Type B pancreatic cell (in vitro differentiated cells): ENCODE results near the gene FAM83F. TPM values are rescaled to one million over a fixed set of nuclear protein-coding genes. Genes with fewer than 3 reads are reported as not detected.
"Not testable (repeated sequence)": the region's sequence is repeated elsewhere in the genome, so short reads cannot be mapped to it uniquely, and the experiment has no call there.

Experiments
- DNase-seq: peaks from one replicate; pipeline ENCODE4 v3.0.0; 2021; ENCODE audit warnings: mixed read lengths; ENCODE audit not compliant: unreplicated experiment; ENCODE audit errors: extremely low spot score
- H3K27ac Mint-ChIP-seq: 2 replicates; pipeline ENCODE4 v1.8.0; 2021; ENCODE audit warnings: mild to moderate bottlenecking, mixed read lengths
- H3K27me3 Mint-ChIP-seq: 2 replicates; pipeline ENCODE4 v1.8.0; 2021; ENCODE audit warnings: mixed read lengths
- H3K36me3 Mint-ChIP-seq: 2 replicates; pipeline ENCODE4 v1.8.0; 2021; ENCODE audit warnings: mixed read lengths
- H3K4me1 Mint-ChIP-seq: one replicate; pipeline ENCODE4 v1.8.0; 2021; ENCODE audit warnings: mixed read lengths; ENCODE audit not compliant: unreplicated experiment
- H3K4me3 Mint-ChIP-seq: 2 replicates; pipeline ENCODE4 v1.8.0; 2021; ENCODE audit warnings: mild to moderate bottlenecking, mixed read lengths
- H3K9me3 Mint-ChIP-seq: 2 replicates; pipeline ENCODE4 v1.8.0; 2021; ENCODE audit warnings: mixed read lengths
- CTCF ChIP-seq: fragments of 200-600 bp; sonication (generic); conservative IDR thresholded peaks from 2 replicates; pipeline ENCODE4 v1.5.0; 2021; ENCODE audit warnings: antibody characterized with exemption, mild to moderate bottlenecking
- total RNA-seq: library from RNA; stranded (reverse); gene quantifications from 2 replicates; pipeline ENCODE4 v1.2.1, GENCODE V29; 2021; ENCODE audit warnings: low replicate concordance

FAM83F gene
- total RNA-seq, 1 donor from 2014 or later = 12.4 TPM

GRCh38 chr22:39949964-39950737, 44.6 kb upstream of the FAM83F start:
- Mint-ChIP-seq H3K27ac (no peak overlapping the region), H3K4me3 (peak overlapping the region; percentile 28), H3K36me3 (no peaks in the 10 kb centered on the region), H3K4me1 (peaks cover 48% of the 10 kb centered on the region), H3K9me3 (no peaks in the 10 kb centered on the region), H3K27me3 (peaks cover 14% of the 10 kb centered on the region)
- no peak for TF ChIP-seq CTCF
- DNase-seq = no peak

- not testable (repeated sequence) for H3K36me3 Mint-ChIP-seq, H3K9me3 Mint-ChIP-seq
- peaks cover 14% of the 10 kb centered on the region for H3K27me3 Mint-ChIP-seq
Observed at GRCh38 chr22:39951603-39952293, 43.0 kb upstream of the FAM83F start.

GRCh38 chr22:39952347-39952746, 42.4 kb upstream of the FAM83F start:
- Mint-ChIP-seq H3K27me3 (peaks cover 14% of the 10 kb centered on the region), H3K9me3 (no peaks in the 10 kb centered on the region), H3K4me3 (no peak overlapping the region), H3K4me1 (peaks cover 37% of the 10 kb centered on the region), H3K36me3 (no peaks in the 10 kb centered on the region), H3K27ac (no peak overlapping the region)
- no peak for TF ChIP-seq CTCF
- DNase-seq = no peak

More at GRCh38 chr22:39951603-39952293, 43.0 kb upstream of the FAM83F start:
- H3K4me3 Mint-ChIP-seq, DNase-seq, H3K27ac Mint-ChIP-seq: not testable (repeated sequence)
- peaks cover 37% of the 10 kb centered on the region for H3K4me1 Mint-ChIP-seq

- no peak for TF ChIP-seq CTCF
- Mint-ChIP-seq H3K4me3 (no peak overlapping the region), H3K9me3 (no peaks in the 10 kb centered on the region), H3K36me3 (no peaks in the 10 kb centered on the region), H3K4me1 (peaks cover 40% of the 10 kb centered on the region), H3K27ac (no peak overlapping the region), H3K27me3 (peaks cover 14% of the 10 kb centered on the region)
- DNase-seq = no peak
Observed at GRCh38 chr22:39953101-39953500, 41.7 kb upstream of the FAM83F start.

GRCh38 chr22:39954584-39955055, 40.1 kb upstream of the FAM83F start:
- peaks cover 37% of the 10 kb centered on the region for H3K4me1 Mint-ChIP-seq
- H3K9me3 Mint-ChIP-seq = no peaks in the 10 kb centered on the region

More at GRCh38 chr22:39954584-39955055, 40.1 kb upstream of the FAM83F start:
- Mint-ChIP-seq H3K27ac (no peak overlapping the region), H3K36me3 (no peaks in the 10 kb centered on the region), H3K27me3 (peaks cover 12% of the 10 kb centered on the region), H3K4me3 (no peak overlapping the region)
- DNase-seq = no peak
- TF ChIP-seq CTCF = no peak
